H1 (cell line): ENCODE measurements around the gene PPIP5K1. TPM values are rescaled to one million over a fixed set of nuclear protein-coding genes. Genes with fewer than 3 reads are reported as not detected.

Experiments
- CTCF ChIA-PET: fragments of 300-600 bp; sonication (Branson Sonifier 250); formaldehyde crosslinking; loops from one replicate; lab custom pipeline; 2021; ENCODE audit not compliant: partially characterized antibody; lab: Charles Lee
- POLR2A ChIA-PET: fragments of 300-600 bp; sonication (Branson Sonifier 250); formaldehyde crosslinking; loops from one replicate; lab custom pipeline; 2021; ENCODE audit warnings: inconsistent platforms; ENCODE audit not compliant: partially characterized antibody; lab: Charles Lee
- DNase-seq, 2 experiments: peaks; one replicate each; pipeline versions ENCODE4 v3.0.0 to v3.0.0-alpha.2; 2010 to 2022; ENCODE audit warnings: low spot score in 2 of 2, low read depth in 1 of 2, mixed read lengths in 1 of 2
- FAIRE-seq: peaks from 2 replicates; lab custom pipeline; 2011; peaks lifted over from hg19 to GRCh38; lab: Jason Lieb, UNC
- H2AFZ ChIP-seq: 2 replicates; pipeline ENCODE4 v1.8.1; 2012; ENCODE audit warnings: low read length, inconsistent platforms
- H2AK5ac ChIP-seq: 2 replicates; pipeline ENCODE4 v1.6.1; 2013; ENCODE audit warnings: low read depth, low read length
- H2BK120ac ChIP-seq: replicated peaks from 2 replicates; pipeline ENCODE3; 2013; ENCODE audit warnings: low read depth, low read length, inconsistent platforms
- H2BK12ac ChIP-seq: 2 replicates; pipeline ENCODE4 v1.6.1; 2013; ENCODE audit warnings: low read depth, low read length
- H2BK15ac ChIP-seq: 2 replicates; pipeline ENCODE4 v1.6.1; 2013; ENCODE audit warnings: low read length
- H2BK20ac ChIP-seq: 2 replicates; pipeline ENCODE4 v1.6.1; 2013; ENCODE audit warnings: low read length
- H2BK5ac ChIP-seq: 2 replicates; pipeline ENCODE4 v1.6.1; 2013; ENCODE audit warnings: low read depth, low read length
- H3K14ac ChIP-seq: 2 replicates; pipeline ENCODE4 v1.6.1; 2013; ENCODE audit warnings: inconsistent platforms; ENCODE audit not compliant: insufficient read length
- H3K18ac ChIP-seq: 2 replicates; pipeline ENCODE4 v1.6.1; 2013; ENCODE audit warnings: low read length; ENCODE audit errors: extremely low read depth
- H3K23ac ChIP-seq: 2 replicates; pipeline ENCODE4 v1.6.1; 2013; ENCODE audit warnings: inconsistent platforms; ENCODE audit not compliant: insufficient read length
- H3K23me2 ChIP-seq: 2 replicates; pipeline ENCODE4 v1.6.1; 2013; ENCODE audit warnings: low read depth, low read length
- H3K27ac ChIP-seq: 2 replicates; pipeline ENCODE4 v1.6.1; 2011; ENCODE audit warnings: low read depth, low read length, inconsistent platforms
- H3K27me3 ChIP-seq, 4 experiments: replicated peaks in 1 of 4; 1 replicate in 1 of 4; 2 replicates in 3 of 4; pipeline versions ENCODE4 v1.6.1 to v1.8.1; 2011 to 2013; ENCODE audit warnings: low read length in 3 of 4, mild to moderate bottlenecking in 3 of 4, inconsistent platforms in 2 of 4, mixed read lengths in 2 of 4, moderate library complexity in 1 of 4; ENCODE audit not compliant: control insufficient read depth in 3 of 4, insufficient read depth in 3 of 4; ENCODE audit errors: extremely low read depth in 1 of 4
- H3K36me3 ChIP-seq, 4 experiments: 2 replicates each; pipeline versions ENCODE4 v1.6.1 to v1.8.1; 2011 to 2013; ENCODE audit warnings: mild to moderate bottlenecking in 4 of 4, low read length in 3 of 4, moderate library complexity in 2 of 4, control low read depth in 1 of 4, inconsistent platforms in 1 of 4; ENCODE audit not compliant: insufficient read depth in 4 of 4, control insufficient read depth in 2 of 4
- H3K4ac ChIP-seq: replicated peaks from 2 replicates; pipeline ENCODE3; 2013; ENCODE audit warnings: low read length, low read depth, mixed read lengths, inconsistent platforms; ENCODE audit not compliant: insufficient read length
- H3K4me1 ChIP-seq, 4 experiments: replicated peaks in 1 of 4; 1 replicate in 1 of 4; 2 replicates in 3 of 4; pipeline versions ENCODE4 v1.6.1 to v1.8.1; 2011 to 2013; ENCODE audit warnings: low read length in 3 of 4, inconsistent platforms in 2 of 4, mixed read lengths in 1 of 4; ENCODE audit not compliant: insufficient read depth in 4 of 4, control insufficient read depth in 3 of 4
- H3K4me2 ChIP-seq, 2 experiments: 2 replicates each; pipeline versions ENCODE4 v1.6.1 to v1.8.1; 2011 to 2013; ENCODE audit warnings: low read depth in 2 of 2, low read length in 2 of 2, control low read depth in 1 of 2, inconsistent platforms in 1 of 2, mild to moderate bottlenecking in 1 of 2; ENCODE audit not compliant: insufficient read depth in 1 of 2
- H3K4me3 ChIP-seq, 4 experiments: fragments of 200-600, 300-600 bp in 1 of 4; sonication (generic), shearing (Covaris generic), sonication (Bioruptor Twin) in 1 of 4; 2 replicates each; pipeline versions ENCODE4 v1.5.1 to v1.8.1; 2011 to 2016; ENCODE audit warnings: low read length in 4 of 4, low read depth in 3 of 4, control low read depth in 2 of 4, inconsistent platforms in 2 of 4, mild to moderate bottlenecking in 2 of 4, mixed read lengths in 1 of 4, moderate library complexity in 1 of 4; ENCODE audit not compliant: insufficient read depth in 2 of 4; ENCODE audit errors: extremely low read depth in 1 of 4
- H3K56ac ChIP-seq: replicated peaks from 2 replicates; pipeline ENCODE3; 2013; ENCODE audit warnings: low read depth, mild to moderate bottlenecking, mixed read lengths, low read length, inconsistent platforms; ENCODE audit not compliant: insufficient read length
- H3K79me1 ChIP-seq: 2 replicates; pipeline ENCODE4 v1.6.1; 2013; ENCODE audit warnings: low read depth, low read length, control low read depth
- H3K79me2 ChIP-seq, 2 experiments: 2 replicates each; pipeline versions ENCODE4 v1.6.1 to v1.8.1; 2012 to 2013; ENCODE audit warnings: low read length in 2 of 2, mild to moderate bottlenecking in 2 of 2, inconsistent platforms in 1 of 2; ENCODE audit not compliant: insufficient read depth in 2 of 2, control insufficient read depth in 1 of 2
- H3K9ac ChIP-seq, 4 experiments: replicated peaks in 1 of 4; 1 replicate in 1 of 4; 2 replicates in 3 of 4; pipeline versions ENCODE4 v1.6.1 to v1.8.1; 2011 to 2013; ENCODE audit warnings: low read depth in 3 of 4, low read length in 3 of 4, control low read depth in 2 of 4, mild to moderate bottlenecking in 2 of 4, moderate library complexity in 2 of 4, inconsistent platforms in 1 of 4; ENCODE audit errors: extremely low read depth in 1 of 4
- H3K9me3 ChIP-seq, 2 experiments: 2 replicates each; pipeline versions ENCODE4 v1.6.1 to v1.8.1; 2012 to 2013; ENCODE audit warnings: mild to moderate bottlenecking in 2 of 2, moderate library complexity in 2 of 2, control low read depth in 1 of 2, inconsistent platforms in 1 of 2, low read depth in 1 of 2, low read length in 1 of 2, mixed read lengths in 1 of 2; ENCODE audit not compliant: insufficient read depth in 2 of 2
- H4K20me1 ChIP-seq, 2 experiments: replicated peaks in 1 of 2; 2 replicates each; pipeline versions ENCODE3 to v1.8.1; 2011 to 2013; ENCODE audit warnings: inconsistent platforms in 2 of 2, low read length in 2 of 2, mild to moderate bottlenecking in 1 of 2; ENCODE audit not compliant: insufficient read depth in 2 of 2, control insufficient read depth in 1 of 2
- H4K5ac ChIP-seq: 2 replicates; pipeline ENCODE4 v1.6.1; 2013; ENCODE audit warnings: low read length, low read depth, mixed read lengths, inconsistent platforms; ENCODE audit not compliant: insufficient read length
- H4K8ac ChIP-seq: 2 replicates; pipeline ENCODE4 v1.8.0; 2013; ENCODE audit warnings: mild to moderate bottlenecking, moderate library complexity, low read length, inconsistent platforms; ENCODE audit not compliant: insufficient read depth; ENCODE audit errors: extremely low read depth
- H4K91ac ChIP-seq: replicated peaks from 2 replicates; pipeline ENCODE3; 2013; ENCODE audit warnings: low read length, mixed read lengths, inconsistent platforms; ENCODE audit not compliant: insufficient read length
- ASH2L ChIP-seq: fragments of 200-600, 300-600 bp; sonication (generic); IDR thresholded peaks from one replicate; pipeline ENCODE4 v1.7.1; 2017; ENCODE audit warnings: low read length
- CHD1 ChIP-seq: IDR thresholded peaks from 2 replicates; pipeline ENCODE4 v1.6.1; 2012; ENCODE audit warnings: low read depth, low read length, improper control_type of control experiment
- CHD2 ChIP-seq: IDR thresholded peaks from 2 replicates; pipeline ENCODE4 v1.6.1; 2012; ENCODE audit warnings: low read length, improper control_type of control experiment
- GTF2F1 ChIP-seq: IDR thresholded peaks from 2 replicates; pipeline ENCODE4 v1.6.1; 2012; ENCODE audit warnings: low read depth, low read length, improper control_type of control experiment, borderline replicate concordance
- POLR2A ChIP-seq, 2 experiments: IDR thresholded peaks; 1 replicate in 1 of 2; 2 replicates in 1 of 2; pipeline ENCODE4 v1.6.1; 2011; ENCODE audit warnings: low read depth in 2 of 2, low read length in 2 of 2, mild to moderate bottlenecking in 2 of 2; ENCODE audit errors: control extremely low read depth in 1 of 2
- POLR2AphosphoS5 ChIP-seq: IDR thresholded peaks from 2 replicates; pipeline ENCODE4 v1.6.1; 2011; ENCODE audit warnings: low read depth, low read length
- RFX5 ChIP-seq: IDR thresholded peaks from 2 replicates; pipeline ENCODE4 v1.6.1; 2011; ENCODE audit warnings: low read depth, low read length, improper control_type of control experiment, borderline replicate concordance
- SP2 ChIP-seq: IDR thresholded peaks from 2 replicates; pipeline ENCODE4 v1.6.1; 2012; ENCODE audit warnings: mild to moderate bottlenecking, low read length, inconsistent platforms
- TAF1 ChIP-seq: IDR thresholded peaks from 2 replicates; pipeline ENCODE4 v1.6.1; 2011; ENCODE audit warnings: mild to moderate bottlenecking, low read depth, low read length
- TAF7 ChIP-seq: optimal IDR thresholded peaks from 2 replicates; pipeline ENCODE3; 2011; ENCODE audit warnings: low read depth, mild to moderate bottlenecking, inconsistent platforms, low read length, moderate library complexity, borderline replicate concordance
- WGBS, 2 experiments: shearing (Covaris generic) in 1 of 2; methylation state at CpG; one replicate each; pipeline versions ENCODE4 v1.1.6 to v1.1.7; 2013 to 2015; ENCODE audit warnings: low lambda C conversion rate in 2 of 2, mixed read lengths in 2 of 2, inconsistent platforms in 1 of 2, low coverage in 1 of 2, missing lambda C conversion rate in 1 of 2; ENCODE audit not compliant: insufficient replicate concordance in 2 of 2, insufficient coverage in 1 of 2, insufficient read length in 1 of 2; ENCODE audit errors: extremely low coverage in 1 of 2, missing lambda C conversion rate in 1 of 2; 5-methylcytosine and 5-hydroxymethylcytosine counted together
- polyA plus RNA-seq, 7 experiments: library from polyadenylated mRNA; depleted of rRNA in 3 of 7; stranded (reverse) in 5 of 7; unstranded in 2 of 7; fragments of >200 nt in 5 of 7; fragments of 200-250 nt in 2 of 7; gene quantifications; 1 replicate in 5 of 7; 2 replicates in 1 of 7; 4 replicates in 1 of 7; pipeline versions ENCODE4 v1.2.1 to v1.2.3, GENCODE V29; 2011 to 2013; ENCODE audit warnings: missing spikeins in 2 of 7, mixed read lengths in 2 of 7
- total RNA-seq: library from RNA; stranded (reverse); fragmentation: NEBNext Ultra II Directional; extraction: Animal tissue kit (Norgen Biotek cat#: 25700); gene quantifications from 2 replicates; pipeline ENCODE4 v1.2.1, GENCODE V29; 2021

The PPIP5K1 gene
- total and polyA plus RNA-seq, 2 of the 8 experiments (the other 6 are each of a cell fraction or from before 2014, with no cell fraction given) = 18.8 to 22.7 TPM

- no peaks in the 10 kb centered on the region for H3K27me3 ChIP-seq
- ChIA-PET CTCF (interaction anchor here (0.6 to 8.7 kb wide), 5 partner anchors 9 to 118 kb away, joined by 3 to 121 read pairs (median 5); partner anchors contain the start of gene MAP1A), POLR2A (interaction anchor here (0.6 to 8.0 kb wide), 12 partner anchors 9 to 289 kb away, joined by 3 to 81 read pairs (median 4); no protein-coding TSS in a partner anchor)
- H2AK5ac ChIP-seq = no peak within 1 kb of the TSS
- peak within 1 kb of the TSS; percentile 92; the same call in 1 of the 2 replicates for H4K8ac ChIP-seq
- no peaks in the 10 kb centered on the region for H4K20me1 ChIP-seq
- peak within 1 kb of the TSS; percentile 58 to 63 for H3K4me2 ChIP-seq
- peak within 1 kb of the TSS; percentile 97 for H2BK5ac ChIP-seq
- H4K5ac ChIP-seq = peak within 1 kb of the TSS; percentile 90
- H3K4ac ChIP-seq = no peak within 1 kb of the TSS
- no peak within 1 kb of the TSS for H2BK15ac ChIP-seq
- peak within 1 kb of the TSS; percentile 100 for H3K18ac ChIP-seq
- DNase-seq (peak; percentile 84 to 95), FAIRE-seq (peak; percentile 28)
- no peaks in the 10 kb centered on the region for H3K79me1 ChIP-seq
- peak within 1 kb of the TSS; percentile 66 for H3K56ac ChIP-seq
- peak within 1 kb of the TSS; percentile 66 to 97 (median 82) for H3K4me3 ChIP-seq
- peaks cover 14% of the 10 kb centered on the region; the same call in 1 of the 2 replicates for H3K23me2 ChIP-seq
- 2% methylated on average over 40 of the region's 54 CpGs; no CpG with 5 or more reads in 1 of the 2 experiments for WGBS, 2 experiments
- no peak within 1 kb of the TSS for H4K91ac ChIP-seq
- H2AFZ ChIP-seq = peak within 1 kb of the TSS; percentile 91
- no peak within 1 kb of the TSS for H3K14ac ChIP-seq
- H3K4me1 ChIP-seq = peaks cover 3 to 13% (median 4%) of the 10 kb centered on the region in 4 experiments; a peak in 5 of 7 replicates
- no peaks in the 10 kb centered on the region for H3K9me3 ChIP-seq
- no peak within 1 kb of the TSS for H3K23ac ChIP-seq
- peak within 1 kb of the TSS; percentile 77 to 95 (median 90) for H3K9ac ChIP-seq
- peaks cover 0 to 32% of the 10 kb centered on the region in 2 experiments; a peak in 2 of 4 replicates for H3K79me2 ChIP-seq
- H2BK20ac ChIP-seq = no peak within 1 kb of the TSS
- H2BK120ac ChIP-seq = no peak within 1 kb of the TSS
- peaks cover 3 to 33% (median 19%) of the 10 kb centered on the region in 4 experiments; a peak in 7 of 8 replicates for H3K36me3 ChIP-seq
- peak within 1 kb of the TSS; percentile 94 for H3K27ac ChIP-seq
- peak within 1 kb of the TSS; percentile 60; the same call in 1 of the 2 replicates for H2BK12ac ChIP-seq
- TF ChIP-seq RFX5 (no peak), GTF2F1 (no peak), CHD2 (peak; percentile 82), POLR2AphosphoS5 (peak; percentile 36; the same call in 1 of the 2 replicates), TAF1 (peak; percentile 62; the same call in 1 of the 2 replicates), TAF7 (peak; percentile 28), CHD1 (no peak), POLR2A (IDR thresholded peaks at IDR 0.05; ENCODE audit: control extremely low read depth in 1 of 2, low read depth in 2 of 2, low read length in 2 of 2) (peak; percentile 49 to 52; a peak in 2 of 3 replicates), SP2 (peak; percentile 62), ASH2L (peak; percentile 91)
Measured at GRCh38 chr15:43492673-43493601, 97.1 kb downstream of the PPIP5K1 start, which contains the start of gene TP53BP1. TP53BP1 (minus strand) TSS chr15:43493156; CDS start chr15:43493043, 113 bp downstream.
